ENCODE measurements around the gene PRSS57. TPM values are rescaled to one million over a fixed set of nuclear protein-coding genes. Genes with fewer than 3 reads are reported as not detected.
A peak's percentile ranks its signal among the peaks of the same experiment; 100 is the strongest.

The PRSS57 gene
- total and polyA plus RNA-seq, 7 experiments from 2014 or later: 0.27 to 2.1 TPM; not detected in 5

GRCh38 chr19:655691-656090 lies 39.6 kb downstream of the PRSS57 start:
- Histone ChIP-seq H3K4me3 (ENCODE audit: low read length) (no peak overlapping the region), H3K36me3 (ENCODE audit: control insufficient read depth in 2 of 3, insufficient read depth in 3 of 3, low read length in 3 of 3) (peaks cover 0 to 84% (median 20%) of the 10 kb centered on the region in 3 experiments), H3K27ac (ENCODE audit: low read depth, low read length) (no peak overlapping the region), H3K9me3 (ENCODE audit: control insufficient read depth in 2 of 3, low read length in 3 of 3) (no peaks in the 10 kb centered on the region), H3K27me3 (ENCODE audit: control insufficient read depth in 2 of 2, insufficient read depth in 2 of 2, low read length in 2 of 2) (no peaks in the 10 kb centered on the region), H3K4me1 (ENCODE audit: control insufficient read depth in 2 of 2, insufficient read depth in 2 of 2, low read length in 2 of 2) (peaks cover 41 to 48% of the 10 kb centered on the region in 2 donors)
- H3K9me3 Mint-ChIP-seq: no peaks in the 10 kb centered on the region
- ChIA-PET POLR2A (interaction anchor here (0.7 to 1.2 kb wide), 3 partner anchors 14 to 45 kb away, joined by 3 read pairs; no protein-coding TSS in a partner anchor), CTCF (no interaction called here)
- ATAC-seq (no peak), DNase-seq (no peak)
- intact Hi-C loops (cut with micrococcal nuclease): no loop called here
- H3K36me3 Mint-ChIP-seq: peaks cover 0 to 7% (median 0%) of the 10 kb centered on the region in 5 donors
- peak overlapping the region in 3 of 10 donors; percentile 25 to 64 (median 52) for H3K4me3 Mint-ChIP-seq
- H3K27ac Mint-ChIP-seq: peak overlapping the region in 7 of 9 donors; percentile 22 to 86 (median 65)
- H3K4me1 Mint-ChIP-seq: peaks cover 13 to 65% (median 31%) of the 10 kb centered on the region in 7 donors
- no peaks in the 10 kb centered on the region for H3K27me3 Mint-ChIP-seq

- CTCF ChIA-PET: no interaction called here
- POLR2A ChIA-PET: no interaction called here
- DNase-seq (no peak), ATAC-seq (no peak)
- H3K36me3 ChIP-seq (ENCODE audit: control insufficient read depth in 2 of 3, insufficient read depth in 3 of 3, low read length in 3 of 3): peaks cover 0 to 94% (median 27%) of the 10 kb centered on the region in 3 experiments
- H3K4me1 Mint-ChIP-seq: peaks cover 7 to 46% (median 24%) of the 10 kb centered on the region in 7 donors
- peak overlapping the region; percentile 14 for H3K27ac ChIP-seq (ENCODE audit: low read depth, low read length)
- H3K27ac Mint-ChIP-seq: no peak overlapping the region
- no peak overlapping the region for H3K4me3 ChIP-seq (ENCODE audit: low read length)
- H3K9me3 Mint-ChIP-seq: no peaks in the 10 kb centered on the region
- H3K4me1 ChIP-seq (ENCODE audit: control insufficient read depth in 2 of 2, insufficient read depth in 2 of 2, low read length in 2 of 2): peaks cover 24 to 29% of the 10 kb centered on the region in 2 donors
- no peak overlapping the region for H3K4me3 Mint-ChIP-seq
- no peaks in the 10 kb centered on the region for H3K27me3 Mint-ChIP-seq
- intact Hi-C loops (cut with micrococcal nuclease): no loop called here
- peaks cover 0 to 5% (median 0%) of the 10 kb centered on the region in 5 donors for H3K36me3 Mint-ChIP-seq
- H3K9me3 ChIP-seq (ENCODE audit: control insufficient read depth in 2 of 3, low read length in 3 of 3): no peaks in the 10 kb centered on the region
- no peaks in the 10 kb centered on the region for H3K27me3 ChIP-seq (ENCODE audit: control insufficient read depth in 2 of 2, insufficient read depth in 2 of 2, low read length in 2 of 2)
These were observed 41.8 kb downstream of the PRSS57 start for GRCh38 chr19:653425-653824.

- Histone ChIP-seq H3K27me3 (ENCODE audit: control insufficient read depth in 2 of 2, insufficient read depth in 2 of 2, low read length in 2 of 2) (no peaks in the 10 kb centered on the region), H3K27ac (ENCODE audit: low read depth, low read length) (no peak overlapping the region), H3K9me3 (ENCODE audit: control insufficient read depth in 2 of 3, low read length in 3 of 3) (no peaks in the 10 kb centered on the region), H3K4me3 (ENCODE audit: low read length) (no peak overlapping the region), H3K36me3 (ENCODE audit: control insufficient read depth in 2 of 3, insufficient read depth in 3 of 3, low read length in 3 of 3) (peaks cover 0 to 93% (median 27%) of the 10 kb centered on the region in 3 experiments), H3K4me1 (ENCODE audit: control insufficient read depth in 2 of 2, insufficient read depth in 2 of 2, low read length in 2 of 2) (peaks cover 17 to 22% of the 10 kb centered on the region in 2 donors)
- ChIA-PET CTCF (no interaction called here), POLR2A (no interaction called here)
- DNase-seq (no peak), ATAC-seq (no peak)
- Mint-ChIP-seq H3K36me3 (peaks cover 0 to 5% (median 0%) of the 10 kb centered on the region in 5 donors), H3K9me3 (no peaks in the 10 kb centered on the region), H3K4me3 (no peak overlapping the region), H3K4me1 (peaks cover 7 to 44% (median 24%) of the 10 kb centered on the region in 7 donors), H3K27me3 (no peaks in the 10 kb centered on the region), H3K27ac (no peak overlapping the region)
- intact Hi-C loops (cut with micrococcal nuclease): no loop called here
These were observed 42.5 kb downstream of the PRSS57 start for GRCh38 chr19:652467-653389.

- DNase-seq (no peak), ATAC-seq (no peak)
- intact Hi-C loops (cut with micrococcal nuclease): no loop called here
- H3K9me3 Mint-ChIP-seq: no peaks in the 10 kb centered on the region
- H3K36me3 ChIP-seq (ENCODE audit: control insufficient read depth in 2 of 3, insufficient read depth in 3 of 3, low read length in 3 of 3): peaks cover 0 to 93% (median 27%) of the 10 kb centered on the region in 3 experiments
- POLR2A ChIA-PET: no interaction called here
- H3K4me1 ChIP-seq (ENCODE audit: control insufficient read depth in 2 of 2, insufficient read depth in 2 of 2, low read length in 2 of 2): peaks cover 9 to 15% of the 10 kb centered on the region in 2 donors
- H3K9me3 ChIP-seq (ENCODE audit: control insufficient read depth in 2 of 3, low read length in 3 of 3): no peaks in the 10 kb centered on the region
- no peaks in the 10 kb centered on the region for H3K27me3 Mint-ChIP-seq
- no peaks in the 10 kb centered on the region for H3K27me3 ChIP-seq (ENCODE audit: control insufficient read depth in 2 of 2, insufficient read depth in 2 of 2, low read length in 2 of 2)
- no peak overlapping the region for H3K4me3 Mint-ChIP-seq
- H3K36me3 Mint-ChIP-seq: peaks cover 0 to 5% (median 0%) of the 10 kb centered on the region in 5 donors
- H3K4me3 ChIP-seq (ENCODE audit: low read length): no peak overlapping the region
- no peak overlapping the region for H3K27ac ChIP-seq (ENCODE audit: low read depth, low read length)
- H3K27ac Mint-ChIP-seq: no peak overlapping the region
- CTCF ChIA-PET: no interaction called here
- H3K4me1 Mint-ChIP-seq: peaks cover 7 to 37% (median 20%) of the 10 kb centered on the region in 7 donors
These were observed 43.3 kb downstream of the PRSS57 start for GRCh38 chr19:651991-652390.

GRCh38 chr19:651114-651818 lies 44.0 kb downstream of the PRSS57 start:
- Mint-ChIP-seq H3K4me3 (no peak overlapping the region), H3K36me3 (peaks cover 0 to 6% (median 0%) of the 10 kb centered on the region in 5 donors), H3K27me3 (no peaks in the 10 kb centered on the region), H3K9me3 (no peaks in the 10 kb centered on the region), H3K4me1 (peaks cover 7 to 30% (median 17%) of the 10 kb centered on the region in 7 donors), H3K27ac (no peak overlapping the region)
- H3K27me3 ChIP-seq (ENCODE audit: control insufficient read depth in 2 of 2, insufficient read depth in 2 of 2, low read length in 2 of 2): no peaks in the 10 kb centered on the region
- peaks cover 0 to 93% (median 27%) of the 10 kb centered on the region in 3 experiments for H3K36me3 ChIP-seq (ENCODE audit: control insufficient read depth in 2 of 3, insufficient read depth in 3 of 3, low read length in 3 of 3)
- DNase-seq (no peak), ATAC-seq (no peak)
- H3K4me1 ChIP-seq (ENCODE audit: control insufficient read depth in 2 of 2, insufficient read depth in 2 of 2, low read length in 2 of 2): peaks cover 8 to 9% of the 10 kb centered on the region in 2 donors
- H3K27ac ChIP-seq (ENCODE audit: low read depth, low read length): no peak overlapping the region
- CTCF ChIA-PET: no interaction called here
- POLR2A ChIA-PET: no interaction called here
- H3K4me3 ChIP-seq (ENCODE audit: low read length): no peak overlapping the region
- intact Hi-C loops (cut with micrococcal nuclease): no loop called here
- H3K9me3 ChIP-seq (ENCODE audit: control insufficient read depth in 2 of 3, low read length in 3 of 3): no peaks in the 10 kb centered on the region

GRCh38 chr19:650121-650520 lies 45.1 kb downstream of the PRSS57 start:
- H3K36me3 Mint-ChIP-seq: peaks cover 0 to 4% (median 0%) of the 10 kb centered on the region in 5 donors
- Histone ChIP-seq H3K4me1 (ENCODE audit: control insufficient read depth in 2 of 2, insufficient read depth in 2 of 2, low read length in 2 of 2) (peaks cover 0 to 4% of the 10 kb centered on the region in 2 donors), H3K27me3 (ENCODE audit: control insufficient read depth in 2 of 2, insufficient read depth in 2 of 2, low read length in 2 of 2) (no peaks in the 10 kb centered on the region), H3K9me3 (ENCODE audit: control insufficient read depth in 2 of 3, low read length in 3 of 3) (no peaks in the 10 kb centered on the region), H3K27ac (ENCODE audit: low read depth, low read length) (no peak overlapping the region), H3K36me3 (ENCODE audit: control insufficient read depth in 2 of 3, insufficient read depth in 3 of 3, low read length in 3 of 3) (peaks cover 0 to 89% (median 22%) of the 10 kb centered on the region in 3 experiments), H3K4me3 (ENCODE audit: low read length) (no peak overlapping the region)
- no peak for DNase-seq
- no peak overlapping the region for H3K4me3 Mint-ChIP-seq
- ChIA-PET CTCF (interaction anchor here (1.2 kb wide), 1 partner anchor 9 kb away, joined by 4 read pairs; no protein-coding TSS in a partner anchor), POLR2A (interaction anchor here (1.3 kb wide), 1 partner anchor 11 kb away, joined by 7 read pairs; no protein-coding TSS in a partner anchor)
- no peak overlapping the region for H3K27ac Mint-ChIP-seq
- H3K9me3 Mint-ChIP-seq: no peaks in the 10 kb centered on the region
- no peak for ATAC-seq
- intact Hi-C loops (cut with micrococcal nuclease): no loop called here
- peaks cover 0 to 18% (median 6%) of the 10 kb centered on the region in 7 donors for H3K4me1 Mint-ChIP-seq
- no peaks in the 10 kb centered on the region for H3K27me3 Mint-ChIP-seq

Measured in naive thymus-derived CD4-positive, alpha-beta T cell (primary cell).